HS-5 (cell line): ENCODE data around the gene PLPP3.

Experiments used
- DNase-seq: peaks from one replicate; pipeline ENCODE4 v3.0.0-alpha.2; 2012; ENCODE audit warnings: low read depth

Gene PLPP3

DNA sequence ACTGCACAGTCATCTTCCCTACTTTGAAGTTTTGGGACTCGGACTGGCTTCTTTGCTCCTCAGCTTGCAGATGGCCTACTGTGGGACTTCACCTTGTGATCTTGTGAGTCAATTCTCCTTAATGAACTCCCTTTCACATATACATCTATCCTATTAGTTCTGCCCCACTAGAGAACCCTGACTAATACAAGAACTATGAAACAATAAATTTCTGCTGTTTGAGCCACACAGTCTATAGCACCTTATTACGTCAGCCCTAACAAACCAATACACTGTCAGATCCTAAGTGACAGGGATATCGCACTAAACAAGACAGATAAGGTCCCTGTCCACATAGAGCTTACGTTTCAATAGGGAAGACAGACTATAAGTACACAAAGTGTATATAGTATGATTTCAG lies 120.1 kb downstream of the PLPP3 start:
- DNase-seq, result no peak

DNA sequence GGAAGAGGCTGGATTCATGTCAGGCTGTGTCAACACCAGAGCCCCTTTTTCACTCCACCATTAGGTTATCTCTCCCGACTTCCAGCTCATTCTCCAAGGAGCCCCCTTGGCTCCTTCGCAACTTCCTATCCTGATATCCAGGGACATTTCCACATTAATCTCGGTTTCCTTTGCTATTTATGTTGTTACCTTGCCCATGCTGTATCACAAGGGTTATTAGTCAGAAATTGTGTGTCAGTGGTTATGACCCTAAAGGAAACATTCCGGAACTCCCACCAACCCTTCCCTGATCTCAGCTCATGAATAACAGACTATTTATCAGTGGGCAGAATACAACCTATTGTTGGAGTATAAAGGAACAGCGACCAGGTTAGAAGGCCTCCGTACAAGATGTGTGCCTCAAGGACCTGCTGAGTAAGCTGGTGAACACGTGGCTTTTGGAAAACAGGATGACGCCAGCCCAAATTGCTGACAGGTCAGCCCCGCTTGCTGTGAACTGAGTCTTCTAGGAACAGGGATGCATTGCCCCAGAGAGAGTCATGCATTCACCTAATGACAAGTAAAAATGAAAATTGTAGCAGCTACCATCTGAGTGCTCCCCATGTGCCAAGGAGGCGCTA lies 121.5 kb downstream of the PLPP3 start:
- DNase-seq, result no peak

DNA sequence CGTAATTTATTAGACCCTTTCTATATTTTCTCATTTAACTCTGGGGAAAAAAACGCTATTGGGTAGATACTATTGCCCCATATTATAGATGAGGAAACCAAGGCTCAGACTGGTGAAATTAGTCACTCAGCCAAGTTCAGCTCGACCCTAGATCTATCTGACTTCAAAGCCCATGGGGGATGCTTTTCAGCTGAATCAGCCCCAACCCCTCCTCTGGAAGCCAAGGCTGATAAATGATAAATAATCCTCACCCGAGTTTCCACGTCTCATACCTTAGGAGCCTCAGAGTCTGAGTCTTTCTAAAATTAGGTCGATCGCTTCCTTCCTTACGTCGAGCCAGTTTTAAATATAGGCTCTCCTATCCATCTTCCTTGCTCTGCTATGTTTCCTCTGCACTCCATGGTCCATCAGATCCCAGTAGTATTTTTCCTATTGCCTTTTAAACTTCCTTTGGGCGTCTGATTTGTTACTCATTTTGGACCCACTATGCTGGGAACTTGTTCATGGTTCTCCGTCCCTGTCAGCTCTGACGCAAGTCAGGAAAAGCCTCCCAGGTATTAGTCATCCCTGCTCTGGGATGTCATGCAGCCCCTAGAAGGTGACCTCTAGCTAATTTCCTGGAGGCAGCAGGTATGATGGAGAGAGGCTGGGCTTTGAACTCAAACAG lies 122.8 kb downstream of the PLPP3 start:
- peak; percentile 41 for DNase-seq

DNA sequence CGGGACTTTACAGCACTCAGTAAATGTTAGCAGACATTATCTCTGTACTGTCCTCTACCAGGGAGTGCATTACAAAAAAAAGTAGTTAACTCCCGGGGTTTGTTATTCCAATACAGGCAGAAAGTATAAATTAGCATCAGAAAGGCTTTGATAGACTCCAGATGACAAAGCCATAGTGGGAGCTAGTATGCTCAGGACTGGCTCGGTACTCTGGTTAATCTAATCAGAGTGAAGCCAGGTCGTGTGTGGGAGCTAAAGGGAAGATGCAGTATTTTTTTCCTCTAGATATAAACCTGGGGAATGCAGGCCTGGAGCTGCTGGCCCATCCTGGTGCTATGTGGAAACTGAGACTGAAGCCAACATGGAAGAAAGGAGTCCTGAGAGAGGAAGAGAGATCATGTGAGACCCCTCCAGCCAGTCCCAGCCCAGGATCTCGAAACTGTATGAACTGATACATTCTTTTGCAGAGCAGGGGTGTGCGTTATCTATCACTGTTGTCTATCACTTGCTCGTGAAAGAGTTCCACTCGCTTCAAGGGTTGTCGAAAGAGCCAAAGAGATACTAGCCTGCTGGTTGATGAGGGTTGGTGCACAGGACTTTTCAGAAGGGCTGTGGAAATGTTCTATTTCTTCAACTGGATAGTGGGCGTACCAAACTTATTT lies 125.8 kb downstream of the PLPP3 start:
- DNase-seq, result no peak

DNA sequence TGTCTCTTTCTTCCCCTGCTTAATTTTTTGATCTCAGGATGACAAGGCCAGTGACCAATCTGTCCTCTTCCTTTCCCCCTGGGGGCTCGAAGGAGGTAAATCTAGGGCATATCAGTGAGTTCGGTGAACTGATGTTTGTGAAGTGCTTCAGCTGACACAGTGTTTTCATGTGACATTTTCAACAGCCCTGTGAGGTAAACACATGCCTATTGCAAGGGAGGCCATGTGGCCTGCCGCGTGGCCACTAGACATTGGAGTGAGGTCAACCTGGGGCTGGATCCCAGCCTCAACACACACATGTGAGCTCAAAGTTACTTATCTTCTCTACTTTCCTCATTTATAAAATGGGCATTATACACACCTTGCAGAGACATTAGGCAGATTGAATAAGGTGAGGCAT lies 126.3 kb downstream of the PLPP3 start:
- DNase-seq, result no peak

DNA sequence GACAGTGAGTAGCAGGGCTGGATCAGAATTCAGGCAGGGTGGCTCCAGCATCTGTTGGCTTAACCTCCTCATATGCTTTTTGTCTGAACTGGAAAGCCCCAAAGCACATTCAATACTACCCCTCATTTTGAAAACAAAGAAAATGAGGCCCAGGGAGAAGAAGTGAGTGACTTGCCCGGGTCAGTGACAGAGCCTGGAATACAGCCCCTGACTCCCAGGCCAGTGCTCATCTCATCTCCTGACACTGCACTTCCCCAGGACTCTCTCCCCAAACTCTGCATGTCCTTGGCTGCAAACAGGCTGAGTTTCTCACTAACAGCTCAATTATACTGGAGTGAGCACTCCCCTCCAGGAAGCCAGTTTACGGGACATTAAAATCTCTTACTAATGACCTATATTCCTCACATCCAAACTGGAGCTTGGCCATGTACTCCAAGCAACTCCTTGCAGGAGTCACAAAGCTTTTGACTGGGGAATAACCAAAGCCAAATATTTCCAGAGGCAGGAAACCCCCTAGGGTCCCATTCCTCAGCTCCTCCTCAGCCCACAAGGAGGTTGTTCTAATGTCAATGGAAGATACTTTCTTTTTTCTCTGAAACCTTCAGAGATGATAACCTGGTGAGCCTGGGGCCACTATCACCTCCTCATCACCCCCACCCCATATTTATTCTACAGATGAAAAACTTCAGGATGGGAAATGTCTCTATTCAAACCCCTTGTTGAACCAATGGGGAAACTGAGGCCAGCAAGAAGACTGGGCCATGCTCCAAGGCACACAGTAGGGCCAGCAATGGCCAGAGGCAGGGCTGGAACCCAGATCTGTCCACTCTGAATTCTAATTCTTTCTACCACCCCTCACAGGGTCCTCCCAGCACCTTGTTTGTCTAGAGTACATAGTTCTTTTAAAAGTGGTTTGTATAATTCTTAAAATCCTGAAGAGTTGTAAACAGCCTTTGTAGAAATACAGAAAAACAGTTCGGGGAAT lies 127.0 kb downstream of the PLPP3 start:
- no peak for DNase-seq

DNA sequence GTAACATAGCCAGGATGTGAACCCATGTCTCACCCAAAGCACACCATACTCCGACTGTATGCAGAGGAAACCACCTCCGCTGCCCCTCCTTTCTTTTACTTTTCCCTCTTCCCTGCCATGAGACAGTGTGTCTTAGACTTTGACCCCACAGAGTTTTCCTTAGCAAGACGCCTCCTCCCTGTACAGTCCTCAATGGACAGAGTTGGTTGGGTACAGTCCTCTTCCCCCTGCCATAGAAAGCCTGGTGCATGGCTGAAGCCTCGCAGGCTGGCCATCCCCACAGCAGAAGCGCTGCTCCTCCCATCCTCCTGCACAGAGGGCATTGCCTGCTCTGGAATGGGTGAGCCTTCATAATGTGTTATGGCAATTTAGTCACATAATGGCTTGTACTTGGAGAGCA lies 127.9 kb downstream of the PLPP3 start:
- DNase-seq, result no peak

DNA sequence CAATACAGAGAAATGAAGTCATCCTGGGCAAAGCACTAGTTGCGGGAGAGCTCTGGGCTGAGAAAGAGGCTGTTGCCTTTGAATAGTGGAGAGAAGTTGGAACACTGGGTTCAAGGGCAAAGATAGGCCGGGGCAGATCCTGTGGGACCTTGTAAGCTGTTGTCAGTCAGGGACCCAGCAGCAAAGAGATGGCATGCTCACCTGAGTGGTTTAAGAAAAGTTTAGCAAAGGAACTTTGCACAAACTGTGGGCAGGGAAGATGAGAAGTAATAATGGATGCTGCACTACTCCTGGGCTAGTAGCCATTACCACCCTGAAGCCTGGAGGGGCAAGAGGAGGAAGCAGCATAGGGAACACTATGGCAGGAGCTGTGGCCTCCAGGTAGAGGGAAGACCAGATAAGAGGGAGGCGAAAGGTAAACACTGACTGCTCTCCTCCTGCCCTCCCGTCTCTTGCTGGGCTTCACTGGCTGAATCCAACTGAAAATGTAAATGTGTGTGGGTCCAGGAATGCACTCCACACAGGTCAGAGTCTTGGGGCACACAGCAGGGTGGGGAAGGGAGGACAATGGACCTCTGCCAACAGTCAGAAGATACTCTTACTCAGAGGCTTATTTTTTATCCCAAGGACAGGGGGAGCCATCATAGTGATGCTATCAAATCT lies 129.2 kb downstream of the PLPP3 start:
- no peak for DNase-seq

DNA sequence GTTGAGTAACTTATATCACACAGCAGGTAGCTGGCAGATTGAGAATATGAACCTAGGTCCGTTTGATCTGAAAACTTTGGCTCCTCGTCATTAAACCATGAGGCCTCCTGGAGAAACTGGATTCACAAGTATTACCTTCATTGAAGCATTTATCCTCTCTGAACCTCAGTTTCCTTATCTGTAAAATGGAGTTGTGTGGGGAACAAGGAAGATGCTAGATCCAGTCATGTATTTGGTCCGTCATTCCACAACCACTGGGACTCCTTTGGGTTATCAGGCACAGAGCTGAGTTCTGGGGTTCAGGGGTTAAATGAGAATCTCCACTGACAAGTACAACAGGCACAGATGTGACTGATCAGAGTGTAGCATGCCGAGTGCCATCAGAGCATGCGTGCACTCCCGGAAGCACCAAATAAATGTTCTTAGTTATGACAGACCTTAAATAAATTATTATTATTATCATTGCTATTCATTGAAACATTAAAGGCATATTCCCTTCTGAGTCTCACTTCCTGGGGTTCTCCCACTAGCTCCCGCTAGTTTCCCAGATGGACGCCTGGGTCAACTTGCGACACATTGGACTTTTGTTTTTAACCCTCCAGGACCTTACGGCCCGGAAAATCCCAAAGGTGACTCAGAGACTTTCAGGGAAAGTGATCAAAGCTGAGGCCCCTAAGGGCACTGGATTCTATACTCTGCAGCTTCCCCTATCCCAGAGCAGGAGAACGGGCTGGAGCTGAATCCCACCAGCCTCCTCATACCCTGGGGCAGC lies 130.6 kb downstream of the PLPP3 start:
- no peak for DNase-seq

DNA sequence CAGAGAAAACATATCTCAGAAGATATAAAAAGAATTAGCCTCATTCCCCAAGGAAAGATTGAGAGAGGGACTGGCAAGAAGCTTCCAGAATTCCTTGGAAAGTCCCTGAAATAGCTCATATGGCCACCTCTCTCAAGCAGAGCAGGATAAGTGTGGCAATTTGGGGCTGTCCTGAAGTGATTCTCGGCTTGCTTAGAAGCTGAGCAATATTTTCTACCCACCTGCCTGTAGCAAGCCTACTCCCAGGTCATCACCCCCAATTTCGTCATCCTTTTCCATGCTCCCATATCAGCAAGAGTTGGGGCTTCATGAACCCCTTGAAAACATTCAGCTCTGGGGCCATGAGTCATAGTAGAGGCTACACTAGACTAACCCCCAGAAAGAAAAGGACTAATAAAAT lies 131.5 kb downstream of the PLPP3 start:
- DNase-seq, result no peak

DNA sequence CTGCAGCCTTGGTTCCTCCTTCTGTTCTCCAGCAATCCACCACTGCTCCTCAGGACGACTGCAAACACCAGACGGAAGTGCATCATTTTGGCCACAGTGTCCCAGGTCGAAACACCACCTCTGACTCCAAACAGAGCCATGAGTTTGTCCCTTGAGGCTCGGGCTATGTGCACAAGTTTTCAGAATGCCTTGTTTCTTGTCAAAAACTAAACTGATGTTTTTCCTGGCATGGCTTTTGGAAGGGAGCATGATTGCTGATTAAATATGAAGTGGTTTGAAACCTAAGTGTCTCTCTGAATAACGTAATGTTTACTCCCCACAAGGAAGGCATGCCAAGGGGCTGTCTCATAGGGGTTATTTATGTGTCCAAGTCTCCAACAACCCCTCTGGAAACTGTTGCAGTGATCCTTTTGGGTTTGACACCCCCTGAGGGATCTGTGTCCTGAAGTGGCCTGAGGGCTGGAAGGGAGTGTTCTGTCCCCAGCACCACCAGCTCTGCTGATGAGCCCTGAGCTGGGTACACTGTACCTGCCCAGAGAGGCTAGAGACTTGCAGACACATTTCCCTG lies 132.7 kb downstream of the PLPP3 start:
- DNase-seq, result no peak

DNA sequence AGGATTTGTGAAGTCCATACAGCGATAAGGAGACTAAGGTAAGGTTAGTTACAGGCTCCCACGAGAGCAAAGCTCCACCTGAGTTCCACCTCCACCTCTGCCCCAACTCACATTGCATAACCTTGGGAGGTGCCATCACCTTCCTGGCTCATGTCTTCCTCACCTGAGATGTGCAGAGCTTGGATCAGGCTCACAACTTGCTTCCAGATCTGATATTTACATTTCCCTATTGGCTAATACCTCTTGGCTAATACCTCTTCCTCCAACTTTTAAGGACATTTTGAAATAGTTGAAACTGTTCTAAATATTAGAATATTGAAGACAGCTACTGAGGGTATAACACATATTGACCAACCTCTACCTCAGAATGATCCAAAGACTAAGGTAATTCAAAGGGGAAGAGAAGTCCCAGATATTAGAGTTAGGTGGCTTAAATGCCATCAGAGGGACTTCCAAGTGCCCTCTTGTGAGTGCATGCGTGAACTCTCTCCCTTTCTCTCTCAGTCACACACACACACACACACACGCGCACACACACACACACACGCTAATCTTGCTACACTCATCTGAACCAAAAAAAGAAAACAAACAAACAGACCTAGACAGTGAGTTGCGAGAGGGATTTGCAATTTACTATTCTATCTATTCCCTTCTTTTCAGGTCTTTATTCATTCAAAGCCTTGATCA lies 134.3 kb downstream of the PLPP3 start:
- no peak for DNase-seq
